ENCODE measurements around the gene PRKAG2. TPM values are rescaled to one million over a fixed set of nuclear protein-coding genes. Genes with fewer than 3 reads are reported as not detected.

Gene PRKAG2
- total and polyA plus RNA-seq, 4 donors, result 3.6 to 25.1 (median 16.8) TPM

GRCh38 chr7:151901828-151902227, 24.9 kb upstream of the PRKAG2 start:
- Histone ChIP-seq H3K36me3 (ENCODE audit: control insufficient read depth in 4 of 4, insufficient read depth in 3 of 4, low read depth in 1 of 4, low read length in 3 of 4) (no peaks in the 10 kb centered on the region), H3K27ac (ENCODE audit: low read depth in 1 of 2, low read length in 2 of 2) (no peak overlapping the region), H3K9me3 (ENCODE audit: control insufficient read depth in 4 of 4, low read length in 3 of 4) (no peaks in the 10 kb centered on the region), H3K9ac (ENCODE audit: low read depth in 1 of 2, low read length in 2 of 2) (no peak overlapping the region), H3K27me3 (ENCODE audit: control insufficient read depth in 4 of 4, insufficient read depth in 4 of 4, low read length in 3 of 4) (no peaks in the 10 kb centered on the region), H3K4me1 (ENCODE audit: control insufficient read depth in 4 of 4, insufficient read depth in 4 of 4, low read length in 3 of 4) (peaks cover 0 to 7% (median 2%) of the 10 kb centered on the region in 4 donors), H3K4me3 (ENCODE audit: low read depth in 1 of 3, low read length in 3 of 3) (no peak overlapping the region)
- DNase-seq (ENCODE audit: low spot score), result no peak
- TF ChIP-seq EGR1 (IDR thresholded peaks at IDR 0.05; ENCODE audit: low read depth in 2 of 2) (no peak), MAX (IDR thresholded peaks at IDR 0.05) (no peak)
- 77% methylated on average over 5 of the region's 5 CpGs for WGBS

- no peak for DNase-seq (ENCODE audit: low spot score)
- 89% methylated on average over 17 of the region's 17 CpGs for WGBS
- no peak overlapping the region for H3K27ac ChIP-seq (ENCODE audit: low read depth in 1 of 2, low read length in 2 of 2)
- H3K4me1 ChIP-seq (ENCODE audit: control insufficient read depth in 4 of 4, insufficient read depth in 4 of 4, low read length in 3 of 4), result peaks cover 0 to 7% (median 2%) of the 10 kb centered on the region in 4 donors
- TF ChIP-seq ATF3 (IDR thresholded peaks at IDR 0.05), result no peak
- TF ChIP-seq MAX (IDR thresholded peaks at IDR 0.05), result no peak
- TF ChIP-seq FOXA1 (IDR thresholded peaks at IDR 0.05), result no peak
- TF ChIP-seq EGR1 (IDR thresholded peaks at IDR 0.05; ENCODE audit: low read depth in 2 of 2), result no peak
- no peak for TF ChIP-seq ZBTB33 (IDR thresholded peaks at IDR 0.05)
- TF ChIP-seq FOXA2 (IDR thresholded peaks at IDR 0.05), result no peak
- no peak for TF ChIP-seq GABPA (IDR thresholded peaks at IDR 0.05 in 1 of 2, conservative IDR thresholded peaks at IDR 0.05 in 1 of 2)
- no peak for TF ChIP-seq RAD21 (IDR thresholded peaks at IDR 0.05)
- TF ChIP-seq RXRA (IDR thresholded peaks at IDR 0.05), result no peak
- no peak for TF ChIP-seq HNF4G (IDR thresholded peaks at IDR 0.05)
- no peak for TF ChIP-seq JUND (IDR thresholded peaks at IDR 0.05)
- no peak overlapping the region for H3K9ac ChIP-seq (ENCODE audit: low read depth in 1 of 2, low read length in 2 of 2)
- H3K27me3 ChIP-seq (ENCODE audit: control insufficient read depth in 4 of 4, insufficient read depth in 4 of 4, low read length in 3 of 4), result no peaks in the 10 kb centered on the region
- no peaks in the 10 kb centered on the region for H3K9me3 ChIP-seq (ENCODE audit: control insufficient read depth in 4 of 4, low read length in 3 of 4)
- H3K4me3 ChIP-seq (ENCODE audit: low read depth in 1 of 3, low read length in 3 of 3), result no peak overlapping the region
- H3K36me3 ChIP-seq (ENCODE audit: control insufficient read depth in 4 of 4, insufficient read depth in 3 of 4, low read depth in 1 of 4, low read length in 3 of 4), result no peaks in the 10 kb centered on the region
These were observed 24.2 kb upstream of the PRKAG2 start for GRCh38 chr7:151900986-151901621.

- H3K9ac ChIP-seq (ENCODE audit: low read depth in 1 of 2, low read length in 2 of 2), result no peak overlapping the region
- TF ChIP-seq HNF4G (IDR thresholded peaks at IDR 0.05), result no peak
- no peak for TF ChIP-seq SP1 (IDR thresholded peaks at IDR 0.05)
- TF ChIP-seq RXRA (IDR thresholded peaks at IDR 0.05), result no peak
- no peak for TF ChIP-seq CTCF (IDR thresholded peaks at IDR 0.05; ENCODE audit: low read depth, low read length, missing input control)
- TF ChIP-seq MAX (IDR thresholded peaks at IDR 0.05), result no peak
- TF ChIP-seq HNF4A (conservative IDR thresholded peaks at IDR 0.05), result no peak
- no peak for TF ChIP-seq NR2F2 (IDR thresholded peaks at IDR 0.05)
- no peak for TF ChIP-seq GABPA (IDR thresholded peaks at IDR 0.05 in 1 of 2, conservative IDR thresholded peaks at IDR 0.05 in 1 of 2)
- TF ChIP-seq REST (IDR thresholded peaks at IDR 0.05), result no peak
- no peak for TF ChIP-seq EGR1 (IDR thresholded peaks at IDR 0.05; ENCODE audit: low read depth in 2 of 2)
- TF ChIP-seq FOXA2 (IDR thresholded peaks at IDR 0.05), result no peak
- 78% methylated on average over 5 of the region's 5 CpGs for WGBS
- H3K27me3 ChIP-seq (ENCODE audit: control insufficient read depth in 4 of 4, insufficient read depth in 4 of 4, low read length in 3 of 4), result no peaks in the 10 kb centered on the region
- no peak overlapping the region for H3K27ac ChIP-seq (ENCODE audit: low read depth in 1 of 2, low read length in 2 of 2)
- H3K4me1 ChIP-seq (ENCODE audit: control insufficient read depth in 4 of 4, insufficient read depth in 4 of 4, low read length in 3 of 4), result peaks cover 0 to 7% (median 2%) of the 10 kb centered on the region in 4 donors
- H3K36me3 ChIP-seq (ENCODE audit: control insufficient read depth in 4 of 4, insufficient read depth in 3 of 4, low read depth in 1 of 4, low read length in 3 of 4), result no peaks in the 10 kb centered on the region
- H3K4me3 ChIP-seq (ENCODE audit: low read depth in 1 of 3, low read length in 3 of 3), result no peak overlapping the region
- H3K9me3 ChIP-seq (ENCODE audit: control insufficient read depth in 4 of 4, low read length in 3 of 4), result no peaks in the 10 kb centered on the region
- no peak for DNase-seq (ENCODE audit: low spot score)
These were observed 23.7 kb upstream of the PRKAG2 start for GRCh38 chr7:151900591-151900985.
